ENCODE results near the gene DNAAF5. TPM values are rescaled to one million over a fixed set of nuclear protein-coding genes. Genes with fewer than 3 reads are reported as not detected.
"Not testable (repeated sequence)": the region's sequence is repeated elsewhere in the genome, so short reads cannot be mapped to it uniquely, and the experiment has no call there.

DNAAF5 gene
- polyA plus RNA-seq, 4 donors = 29.6 to 37.9 (median 33.2) TPM

GRCh38 chr7:728602-729001 lies 2.1 kb downstream of the DNAAF5 start:
- no peak for DNase-seq (ENCODE audit: low read depth in 4 of 4, low spot score in 3 of 4)

- DNase-seq (ENCODE audit: low read depth in 4 of 4, low spot score in 3 of 4) = no peak
Observed at GRCh38 chr7:729140-730000, 2.9 kb downstream of the DNAAF5 start.

- no peak for DNase-seq (ENCODE audit: low read depth in 4 of 4, low spot score in 3 of 4)
Observed at GRCh38 chr7:730501-731439, 4.3 kb downstream of the DNAAF5 start.

- no peak for DNase-seq (ENCODE audit: low read depth in 4 of 4, low spot score in 3 of 4)
Observed at GRCh38 chr7:731440-732085, 5.1 kb downstream of the DNAAF5 start.

- DNase-seq (ENCODE audit: low read depth in 4 of 4, low spot score in 3 of 4) = no peak
Observed at GRCh38 chr7:732094-732541, 5.6 kb downstream of the DNAAF5 start.

DNA sequence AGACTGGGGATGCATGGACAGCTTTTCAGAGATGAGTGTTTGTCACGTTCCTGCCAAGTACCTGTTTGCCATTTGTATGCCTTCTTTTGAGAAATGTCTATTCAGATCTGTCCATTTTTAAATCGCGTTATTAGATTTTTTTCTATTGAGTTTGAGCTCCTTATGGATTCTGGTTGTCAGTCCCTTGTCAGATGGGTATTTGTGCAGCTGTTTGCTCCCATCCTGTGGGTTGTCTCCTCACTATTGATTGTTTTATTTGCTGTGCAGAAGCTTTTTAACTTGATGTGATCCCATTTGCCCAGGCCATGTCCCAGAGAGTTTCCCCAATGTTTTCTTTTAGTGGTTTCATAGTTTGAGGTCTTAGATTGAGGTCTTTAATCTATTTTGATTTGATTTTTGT lies 6.1 kb downstream of the DNAAF5 start:
- no peak for DNase-seq (ENCODE audit: low read depth in 4 of 4, low spot score in 3 of 4)

DNA sequence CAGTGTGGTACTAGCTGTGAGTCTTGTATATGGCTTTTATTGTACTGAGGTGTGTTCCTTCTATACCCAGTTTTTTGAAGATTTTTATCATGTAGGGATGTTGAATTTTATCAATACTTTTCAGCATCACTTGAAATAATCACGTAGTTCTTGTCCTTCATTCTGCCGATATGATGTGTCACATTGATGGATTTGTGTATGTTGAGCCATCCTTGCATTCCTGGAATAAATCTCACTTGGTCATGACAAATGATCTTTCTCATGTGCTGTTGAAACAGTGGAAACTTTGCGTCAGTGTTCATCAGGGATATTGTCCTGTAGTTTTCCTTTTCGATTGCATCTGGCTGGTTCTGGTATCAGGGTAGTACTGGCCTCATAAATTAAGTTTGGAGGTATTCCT lies 7.7 kb downstream of the DNAAF5 start:
- no peak for DNase-seq (ENCODE audit: low read depth in 4 of 4, low spot score in 3 of 4)

- no peak for DNase-seq (ENCODE audit: low read depth in 4 of 4, low spot score in 3 of 4)
Observed at GRCh38 chr7:734808-735207, 8.3 kb downstream of the DNAAF5 start.

- DNase-seq (ENCODE audit: low read depth in 4 of 4, low spot score in 3 of 4) = no peak
Observed at GRCh38 chr7:738241-738640, 11.7 kb downstream of the DNAAF5 start.

DNA sequence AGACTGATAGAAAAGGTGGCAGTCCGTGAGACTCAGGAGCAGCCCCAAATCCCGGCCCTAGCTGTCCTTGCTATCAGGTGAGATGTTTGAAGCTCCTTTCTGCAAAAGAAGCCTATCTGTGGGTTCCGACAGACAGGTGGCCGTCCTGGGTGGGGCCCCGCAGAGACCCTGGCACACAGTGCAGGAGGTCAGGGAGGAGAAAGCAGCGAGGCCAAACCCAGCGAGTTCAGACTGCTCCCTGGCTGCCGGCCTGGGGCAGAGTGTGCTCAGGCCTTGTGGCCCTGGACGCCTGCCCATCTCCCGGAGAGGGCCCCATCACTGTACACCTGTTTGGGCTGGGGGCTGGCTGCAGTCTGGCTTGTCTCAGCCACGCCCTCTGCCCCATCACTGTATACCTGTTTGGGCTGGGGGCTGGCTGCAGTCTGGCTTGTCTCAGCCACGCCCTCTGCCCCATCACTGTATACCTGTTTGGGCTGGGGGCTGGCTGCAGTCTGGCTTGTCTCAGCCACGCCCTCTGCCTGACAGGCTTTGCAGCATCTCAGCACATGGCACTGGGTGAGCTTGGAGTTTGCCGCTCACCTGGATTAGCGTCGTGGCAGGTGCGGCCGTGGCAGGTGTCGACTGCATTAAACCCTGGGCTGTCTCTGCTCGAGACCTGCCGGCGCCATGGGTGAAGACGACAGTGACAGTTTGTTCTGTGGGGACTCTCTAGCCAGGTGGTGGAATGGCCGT lies 12.4 kb downstream of the DNAAF5 start:
- DNase-seq (ENCODE audit: low read depth in 4 of 4, low spot score in 3 of 4) = no peak

- DNase-seq (ENCODE audit: low read depth in 4 of 4, low spot score in 3 of 4) = no peak
Observed at GRCh38 chr7:739455-739982, 13.0 kb downstream of the DNAAF5 start.

DNA sequence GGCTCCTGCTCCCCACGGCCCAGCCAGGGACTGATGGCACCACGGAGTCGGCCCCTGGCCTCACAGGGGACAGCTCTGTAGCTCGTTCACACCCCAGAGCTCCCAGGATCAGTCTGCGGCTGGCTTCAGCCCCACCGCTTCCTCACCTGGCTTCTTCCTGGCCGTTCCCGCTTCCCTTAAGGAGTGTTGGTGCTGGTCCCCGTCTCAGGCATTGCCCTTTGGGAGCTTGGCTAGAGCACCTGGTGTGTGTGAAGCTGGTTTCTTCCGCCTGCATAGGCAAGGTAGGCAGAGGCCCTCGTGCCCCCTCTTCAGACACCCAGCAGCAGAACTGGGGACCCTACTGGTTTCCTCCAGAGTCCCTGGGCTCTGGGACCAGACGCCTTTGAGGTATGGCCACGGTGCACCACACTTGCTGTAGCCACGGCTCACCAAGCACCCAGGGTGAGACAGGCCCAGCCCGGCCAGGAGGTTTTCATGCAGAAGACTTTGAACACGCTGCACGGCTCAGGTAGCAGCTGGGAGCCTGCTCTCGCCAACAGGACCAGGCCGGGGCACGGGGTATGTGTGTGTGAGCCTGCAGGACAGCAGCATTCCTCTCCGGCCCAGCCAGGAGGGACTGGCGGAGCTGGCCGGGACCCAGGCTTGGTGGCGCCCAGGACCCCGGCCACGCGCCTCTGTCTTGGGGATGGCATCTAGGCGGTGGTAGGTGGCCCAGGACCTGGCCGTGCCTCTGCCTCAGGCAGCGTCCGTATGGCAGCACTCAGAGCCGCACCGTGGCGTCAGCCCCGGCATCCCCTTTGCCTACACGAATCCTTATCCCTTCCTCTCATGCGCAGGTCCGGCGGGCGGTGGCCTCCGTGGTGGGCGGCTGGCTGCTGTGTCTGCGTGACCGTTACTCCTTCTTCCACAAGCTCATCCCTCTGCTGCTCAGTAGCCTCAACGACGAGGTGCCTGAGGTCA lies 13.8 kb downstream of the DNAAF5 start:
- DNase-seq (ENCODE audit: low read depth in 4 of 4, low spot score in 3 of 4) = no peak

- no peak for DNase-seq (ENCODE audit: low read depth in 4 of 4, low spot score in 3 of 4)
Observed at GRCh38 chr7:741191-741671, 14.7 kb downstream of the DNAAF5 start.

GRCh38 chr7:741850-742249 lies 15.4 kb downstream of the DNAAF5 start:
- no peak for DNase-seq (ENCODE audit: low read depth in 4 of 4, low spot score in 3 of 4)

DNA sequence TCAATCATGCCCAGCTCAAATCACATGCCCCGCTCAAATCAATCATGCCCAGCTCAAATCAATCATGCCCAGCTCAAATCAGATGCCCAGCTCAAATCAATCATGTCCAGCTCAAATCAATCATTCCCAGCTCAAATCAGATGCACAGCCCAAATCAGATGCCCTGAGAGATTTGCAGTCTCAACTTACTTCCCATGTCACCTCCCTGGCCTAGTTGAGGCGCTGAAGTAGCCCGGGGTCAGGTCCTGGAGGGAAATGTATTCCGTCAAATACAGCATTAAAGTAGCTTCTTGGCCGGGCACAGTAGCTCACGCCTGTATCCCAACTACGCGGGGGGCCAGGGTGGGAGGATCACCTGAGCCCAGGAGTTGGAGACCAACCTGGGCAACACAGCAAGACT lies 16.3 kb downstream of the DNAAF5 start:
- no peak for DNase-seq (ENCODE audit: low read depth in 4 of 4, low spot score in 3 of 4)

GRCh38 chr7:743341-744127 lies 17.0 kb downstream of the DNAAF5 start:
- DNase-seq (ENCODE audit: low read depth in 4 of 4, low spot score in 3 of 4) = not testable (repeated sequence)

DNA sequence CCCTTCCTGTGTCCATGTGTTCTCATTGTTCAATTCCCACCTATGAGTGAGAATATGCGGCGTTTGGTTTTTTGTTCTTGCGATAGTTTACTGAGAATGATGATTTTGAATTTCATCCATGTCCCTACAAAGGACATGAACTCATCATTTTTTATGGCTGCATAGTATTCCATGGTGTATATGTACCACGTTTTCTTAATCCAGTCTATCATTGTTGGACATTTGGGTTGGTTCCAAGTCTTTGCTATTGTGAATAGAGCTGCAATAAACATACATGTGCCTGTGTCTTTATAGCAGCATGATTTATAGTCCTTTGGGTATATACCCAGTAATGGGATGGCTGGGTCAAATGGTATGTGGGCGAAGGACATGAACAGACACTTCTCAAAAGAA lies 17.6 kb downstream of the DNAAF5 start:
- DNase-seq (ENCODE audit: low read depth in 4 of 4, low spot score in 3 of 4) = not testable (repeated sequence)

DNA sequence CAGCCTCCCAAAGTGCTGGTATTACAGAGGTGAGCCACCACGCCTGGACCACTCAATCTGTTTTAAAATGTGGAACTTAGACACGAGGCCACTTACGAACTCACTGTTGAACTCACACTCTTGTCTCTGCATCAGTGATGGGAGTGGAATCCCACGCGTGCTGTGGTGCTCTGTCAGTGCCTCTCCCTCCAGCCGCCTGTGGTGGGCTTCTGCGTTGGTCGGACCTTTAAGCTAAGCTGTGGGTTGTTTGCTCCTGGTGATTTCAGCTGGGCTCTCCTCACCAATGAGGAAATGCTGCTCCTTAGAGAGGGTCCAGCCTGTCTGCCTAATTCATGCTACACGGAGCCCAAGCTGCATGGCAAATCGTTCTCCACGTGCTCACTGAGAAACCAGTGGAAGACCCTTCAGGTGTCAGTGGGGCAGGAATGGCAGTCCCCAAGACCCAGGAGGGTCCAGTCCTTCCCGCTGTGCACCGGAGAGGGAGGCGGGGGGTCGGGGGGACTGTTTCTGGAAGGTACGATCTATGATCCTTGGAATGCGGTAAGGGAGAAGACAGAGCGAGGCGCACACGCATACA lies 18.4 kb downstream of the DNAAF5 start:
- DNase-seq (ENCODE audit: low read depth in 4 of 4, low spot score in 3 of 4) = no peak

Data from right renal pelvis (tissue), 4 donors.